ENCODE results near the gene SLC39A9. TPM values are rescaled to one million over a fixed set of nuclear protein-coding genes. Genes with fewer than 3 reads are reported as not detected.

Gene SLC39A9
- total RNA-seq, 1 experiment from 2014 or later: 63.4 TPM

DNA sequence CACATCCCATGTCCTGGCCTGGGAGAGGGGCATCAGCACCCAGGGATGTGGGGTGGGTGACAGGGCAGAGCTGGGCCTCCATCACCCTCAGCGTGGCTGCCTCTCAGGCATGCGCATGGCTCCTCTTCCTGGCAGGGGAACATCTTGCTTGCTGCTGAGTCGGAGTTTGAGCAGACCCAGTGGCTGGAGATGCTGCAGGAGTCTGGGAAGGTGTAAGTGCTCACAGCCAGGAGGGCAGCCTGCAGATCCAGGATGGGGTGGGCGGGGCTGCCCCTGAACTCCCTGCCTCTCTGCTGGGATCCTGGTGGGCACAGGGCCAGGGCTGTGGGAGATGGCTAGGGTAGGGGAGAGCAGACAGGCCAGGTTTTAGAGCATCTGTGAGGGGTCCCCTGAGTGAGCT lies 102.2 kb downstream of the SLC39A9 start:
- BruUV-seq (replicated peaks): no TSS peak
- H3K36me3 ChIP-seq (ENCODE audit: control insufficient read depth, insufficient read depth, low read length): no peaks in the 10 kb centered on the region

DNA sequence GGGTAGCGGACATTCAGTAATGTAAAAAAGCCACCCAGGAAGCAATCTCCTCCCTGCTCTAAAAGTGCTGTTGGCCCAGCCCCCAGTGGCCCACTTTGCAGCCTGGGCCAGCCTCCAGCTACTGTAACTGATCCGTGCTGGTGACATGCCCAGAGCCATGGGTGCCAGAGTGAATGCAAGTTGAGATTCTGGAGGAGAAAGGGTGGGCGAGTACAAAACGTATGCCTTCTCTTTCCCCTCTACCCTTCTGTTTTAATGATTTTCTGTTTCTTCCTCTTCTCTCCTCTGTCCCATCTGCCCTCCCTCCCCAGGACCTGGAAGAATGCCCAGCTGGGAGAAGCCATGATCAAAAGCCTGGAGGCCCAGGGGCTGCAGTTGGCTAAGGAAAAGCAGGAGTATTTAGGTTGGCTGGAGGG lies 102.9 kb downstream of the SLC39A9 start:
- H3K36me3 ChIP-seq (ENCODE audit: control insufficient read depth, insufficient read depth, low read length): no peaks in the 10 kb centered on the region
- no TSS peak for BruUV-seq (replicated peaks)
- H3K9me3 ChIP-seq (ENCODE audit: control insufficient read depth, insufficient read depth, low read depth, low read length): no peaks in the 10 kb centered on the region
- ChIA-PET POLR2A (interaction anchor here (0.6 kb wide), 1 partner anchor 1009 kb away, joined by 4 read pairs; no protein-coding TSS in a partner anchor), CTCF (no interaction called here)
- no peaks in the 10 kb centered on the region for H3K4me1 ChIP-seq (ENCODE audit: control insufficient read depth, insufficient read depth, low read length)
- no peak for DNase-seq (ENCODE audit: low read depth, low spot score)
- intact Hi-C loops (cut with micrococcal nuclease; ENCODE audit: unreplicated experiment) (no loop called here), in situ Hi-C loops (cut with HindIII; ENCODE audit: low pct_unique_long_range_greater_than_20kb, low sequenced_read_pairs) (no loop called here)
- H3K27me3 ChIP-seq (ENCODE audit: control insufficient read depth, insufficient read depth, low read length): no peaks in the 10 kb centered on the region
- no peak overlapping the region for H3K27ac ChIP-seq (ENCODE audit: low read length)
- H3K4me3 ChIP-seq (ENCODE audit: low read depth in 2 of 2, low read length in 2 of 2): no peak overlapping the region
- TF ChIP-seq, protein P1, sequence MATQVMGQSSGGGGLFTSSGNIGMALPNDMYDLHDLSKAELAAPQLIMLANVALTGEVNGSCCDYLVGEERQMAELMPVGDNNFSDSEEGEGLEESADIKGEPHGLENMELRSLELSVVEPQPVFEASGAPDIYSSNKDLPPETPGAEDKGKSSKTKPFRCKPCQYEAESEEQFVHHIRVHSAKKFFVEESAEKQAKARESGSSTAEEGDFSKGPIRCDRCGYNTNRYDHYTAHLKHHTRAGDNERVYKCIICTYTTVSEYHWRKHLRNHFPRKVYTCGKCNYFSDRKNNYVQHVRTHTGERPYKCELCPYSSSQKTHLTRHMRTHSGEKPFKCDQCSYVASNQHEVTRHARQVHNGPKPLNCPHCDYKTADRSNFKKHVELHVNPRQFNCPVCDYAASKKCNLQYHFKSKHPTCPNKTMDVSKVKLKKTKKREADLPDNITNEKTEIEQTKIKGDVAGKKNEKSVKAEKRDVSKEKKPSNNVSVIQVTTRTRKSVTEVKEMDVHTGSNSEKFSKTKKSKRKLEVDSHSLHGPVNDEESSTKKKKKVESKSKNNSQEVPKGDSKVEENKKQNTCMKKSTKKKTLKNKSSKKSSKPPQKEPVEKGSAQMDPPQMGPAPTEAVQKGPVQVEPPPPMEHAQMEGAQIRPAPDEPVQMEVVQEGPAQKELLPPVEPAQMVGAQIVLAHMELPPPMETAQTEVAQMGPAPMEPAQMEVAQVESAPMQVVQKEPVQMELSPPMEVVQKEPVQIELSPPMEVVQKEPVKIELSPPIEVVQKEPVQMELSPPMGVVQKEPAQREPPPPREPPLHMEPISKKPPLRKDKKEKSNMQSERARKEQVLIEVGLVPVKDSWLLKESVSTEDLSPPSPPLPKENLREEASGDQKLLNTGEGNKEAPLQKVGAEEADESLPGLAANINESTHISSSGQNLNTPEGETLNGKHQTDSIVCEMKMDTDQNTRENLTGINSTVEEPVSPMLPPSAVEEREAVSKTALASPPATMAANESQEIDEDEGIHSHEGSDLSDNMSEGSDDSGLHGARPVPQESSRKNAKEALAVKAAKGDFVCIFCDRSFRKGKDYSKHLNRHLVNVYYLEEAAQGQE (IDR thresholded peaks at IDR 0.05; ENCODE audit: insufficient read depth in 1 of 2, low read depth in 2 of 2, low read length in 1 of 2): no peak
- TF ChIP-seq SIN3A (IDR thresholded peaks at IDR 0.05; ENCODE audit: borderline replicate concordance, insufficient read depth, low read depth, low read length) (no peak), TCF7L2 (IDR thresholded peaks at IDR 0.05; ENCODE audit: low read depth, low read length) (no peak), POLR2AphosphoS5 (IDR thresholded peaks at IDR 0.05; ENCODE audit: low read depth, low read length) (no peak)
- TF ChIP-seq, protein P2, sequence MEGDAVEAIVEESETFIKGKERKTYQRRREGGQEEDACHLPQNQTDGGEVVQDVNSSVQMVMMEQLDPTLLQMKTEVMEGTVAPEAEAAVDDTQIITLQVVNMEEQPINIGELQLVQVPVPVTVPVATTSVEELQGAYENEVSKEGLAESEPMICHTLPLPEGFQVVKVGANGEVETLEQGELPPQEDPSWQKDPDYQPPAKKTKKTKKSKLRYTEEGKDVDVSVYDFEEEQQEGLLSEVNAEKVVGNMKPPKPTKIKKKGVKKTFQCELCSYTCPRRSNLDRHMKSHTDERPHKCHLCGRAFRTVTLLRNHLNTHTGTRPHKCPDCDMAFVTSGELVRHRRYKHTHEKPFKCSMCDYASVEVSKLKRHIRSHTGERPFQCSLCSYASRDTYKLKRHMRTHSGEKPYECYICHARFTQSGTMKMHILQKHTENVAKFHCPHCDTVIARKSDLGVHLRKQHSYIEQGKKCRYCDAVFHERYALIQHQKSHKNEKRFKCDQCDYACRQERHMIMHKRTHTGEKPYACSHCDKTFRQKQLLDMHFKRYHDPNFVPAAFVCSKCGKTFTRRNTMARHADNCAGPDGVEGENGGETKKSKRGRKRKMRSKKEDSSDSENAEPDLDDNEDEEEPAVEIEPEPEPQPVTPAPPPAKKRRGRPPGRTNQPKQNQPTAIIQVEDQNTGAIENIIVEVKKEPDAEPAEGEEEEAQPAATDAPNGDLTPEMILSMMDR (IDR thresholded peaks at IDR 0.05): no peak
- ATAC-seq: no peak

More for the DNA sequence above, 102.2 kb downstream of the SLC39A9 start:
- no peaks in the 10 kb centered on the region for H3K27me3 ChIP-seq (ENCODE audit: control insufficient read depth, insufficient read depth, low read length)
- H3K4me1 ChIP-seq (ENCODE audit: control insufficient read depth, insufficient read depth, low read length): no peaks in the 10 kb centered on the region
- ATAC-seq (no peak), DNase-seq (ENCODE audit: low read depth, low spot score) (no peak)
- TF ChIP-seq, protein P1 (IDR thresholded peaks at IDR 0.05; ENCODE audit: insufficient read depth in 1 of 2, low read depth in 2 of 2, low read length in 1 of 2): no peak
- TF ChIP-seq POLR2AphosphoS5 (IDR thresholded peaks at IDR 0.05; ENCODE audit: low read depth, low read length) (no peak), TCF7L2 (IDR thresholded peaks at IDR 0.05; ENCODE audit: low read depth, low read length) (no peak), SIN3A (IDR thresholded peaks at IDR 0.05; ENCODE audit: borderline replicate concordance, insufficient read depth, low read depth, low read length) (no peak)
- TF ChIP-seq, protein P2 (IDR thresholded peaks at IDR 0.05): no peak
- H3K27ac ChIP-seq (ENCODE audit: low read length): no peak overlapping the region
- CTCF ChIA-PET: no interaction called here
- in situ Hi-C loops (cut with HindIII; ENCODE audit: low pct_unique_long_range_greater_than_20kb, low sequenced_read_pairs) (no loop called here), intact Hi-C loops (cut with micrococcal nuclease; ENCODE audit: unreplicated experiment) (no loop called here)
- POLR2A ChIA-PET: no interaction called here
- H3K9me3 ChIP-seq (ENCODE audit: control insufficient read depth, insufficient read depth, low read depth, low read length): no peaks in the 10 kb centered on the region
- H3K4me3 ChIP-seq (ENCODE audit: low read depth in 2 of 2, low read length in 2 of 2): no peak overlapping the region

Data from Panc1 (cell line).